Activated CD4-positive, alpha-beta T cell treated with anti-CD3 and anti-CD28 coated beads for 48 hours (primary cell): ENCODE data around the gene DENND1A.
"Not testable (repeated sequence)": the region's sequence is repeated elsewhere in the genome, so short reads cannot be mapped to it uniquely, and the experiment has no call there.

ENCODE experiments used
- DNase-seq: peaks from one replicate; pipeline ENCODE4 v3.0.0-alpha.2; 2020

DENND1A gene

DNA sequence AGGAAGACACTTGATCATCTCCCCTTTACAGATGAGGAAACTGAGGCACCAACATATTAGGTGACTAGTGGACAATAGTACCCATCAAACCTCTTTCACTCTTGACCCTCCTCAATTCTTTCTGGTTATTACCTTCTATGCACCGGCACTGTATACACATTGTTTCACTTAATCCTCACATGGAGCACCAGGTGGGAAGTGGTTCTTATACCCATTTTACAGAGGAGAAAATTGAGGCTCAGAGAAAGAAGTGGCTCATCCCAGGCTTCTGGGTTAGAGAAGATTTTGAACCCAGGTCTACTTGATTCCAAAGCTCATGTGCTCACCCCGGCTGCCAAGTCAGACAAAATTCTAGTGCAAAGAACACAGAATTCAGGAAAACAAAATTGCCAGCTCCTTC is 17.4 kb upstream of the DENND1A start:
- DNase-seq: no peak

- DNase-seq: no peak
Measured at GRCh38 chr9:123946101-123946821, 16.3 kb upstream of the DENND1A start.

DNA sequence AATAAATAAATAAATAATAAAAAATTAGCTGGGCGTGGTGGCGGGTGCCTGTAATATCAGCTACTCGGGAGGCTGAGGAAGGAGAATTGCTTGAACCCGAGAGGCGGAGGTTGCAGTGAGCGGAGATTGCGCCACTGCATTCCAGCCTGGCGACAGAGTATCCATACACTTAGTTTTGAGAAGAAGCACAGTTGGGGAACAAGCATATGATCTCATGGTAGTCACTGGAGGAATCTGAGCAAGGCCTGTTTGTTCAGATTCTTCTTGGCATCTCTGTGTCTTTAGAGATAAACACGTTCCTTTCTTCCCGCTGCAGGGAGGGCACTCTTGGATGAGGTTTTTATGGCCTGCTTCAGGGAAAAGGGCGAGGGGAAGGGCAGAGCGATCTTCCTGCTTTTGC is 15.6 kb upstream of the DENND1A start:
- DNase-seq: no peak

DNA sequence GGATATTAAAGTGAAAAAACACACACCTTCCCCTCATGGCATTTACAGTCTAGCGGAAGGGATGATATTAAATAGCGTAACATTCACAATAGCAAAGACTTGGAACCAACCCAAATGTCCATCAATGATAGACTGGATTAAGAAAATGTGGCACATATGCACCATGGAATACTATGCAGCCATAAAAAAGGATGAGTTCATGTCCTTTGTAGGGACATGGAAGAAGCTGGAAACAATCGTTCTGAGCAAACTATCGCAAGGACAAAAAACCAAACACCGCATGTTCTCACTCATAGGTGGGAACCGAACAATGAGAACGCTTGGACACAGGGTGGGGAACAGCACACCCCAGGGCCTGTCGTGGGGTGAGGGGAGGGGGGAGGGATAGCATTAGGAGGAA is 14.5 kb upstream of the DENND1A start:
- DNase-seq: not testable (repeated sequence)

DNA sequence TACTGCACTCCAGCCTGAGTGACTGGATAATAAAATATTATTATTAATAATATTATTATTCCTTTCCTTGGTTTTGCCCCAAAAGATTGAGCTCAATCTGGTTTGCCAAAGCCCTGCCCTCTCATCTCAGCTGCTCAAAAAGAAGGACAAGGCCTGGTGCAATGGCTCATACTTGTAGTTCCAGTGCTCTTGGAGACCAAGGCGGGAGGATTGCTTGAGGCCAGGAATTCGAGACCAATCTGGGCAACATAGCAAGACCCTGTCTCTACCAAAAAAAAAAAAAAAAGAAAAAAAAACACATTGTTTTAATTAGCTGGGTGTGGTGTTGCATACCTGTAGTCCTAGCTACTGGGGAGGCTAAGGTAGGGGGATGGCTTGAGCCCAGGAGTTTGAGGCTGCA is 13.7 kb upstream of the DENND1A start:
- no peak for DNase-seq

- DNase-seq: no peak
Measured at GRCh38 chr9:123942542-123942941, 12.6 kb upstream of the DENND1A start.

DNA sequence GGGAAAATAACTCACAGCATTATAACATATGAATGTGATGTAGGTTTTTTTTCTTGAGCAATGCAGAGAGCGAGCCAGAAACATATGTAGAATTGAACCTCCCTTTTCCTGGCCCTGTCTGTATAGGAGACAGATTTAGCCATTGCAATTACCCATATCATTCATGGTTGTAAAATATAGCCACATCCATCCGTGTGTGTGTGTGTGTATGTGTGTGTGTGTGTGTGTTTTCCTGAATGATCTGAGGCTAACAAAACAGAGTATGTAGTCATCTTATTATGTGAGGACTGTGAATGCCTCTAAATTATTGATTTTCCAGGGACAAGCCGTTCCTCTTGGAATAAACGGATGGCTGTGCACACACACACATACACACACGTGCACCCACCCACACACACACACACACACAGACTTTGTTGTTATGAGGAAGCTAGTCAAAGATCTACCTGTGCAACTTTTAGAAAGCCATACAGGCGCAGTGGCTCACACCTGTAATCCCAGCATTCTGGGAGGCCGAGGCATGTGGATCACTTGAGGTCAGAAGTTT is 11.7 kb upstream of the DENND1A start:
- DNase-seq: no peak

DNA sequence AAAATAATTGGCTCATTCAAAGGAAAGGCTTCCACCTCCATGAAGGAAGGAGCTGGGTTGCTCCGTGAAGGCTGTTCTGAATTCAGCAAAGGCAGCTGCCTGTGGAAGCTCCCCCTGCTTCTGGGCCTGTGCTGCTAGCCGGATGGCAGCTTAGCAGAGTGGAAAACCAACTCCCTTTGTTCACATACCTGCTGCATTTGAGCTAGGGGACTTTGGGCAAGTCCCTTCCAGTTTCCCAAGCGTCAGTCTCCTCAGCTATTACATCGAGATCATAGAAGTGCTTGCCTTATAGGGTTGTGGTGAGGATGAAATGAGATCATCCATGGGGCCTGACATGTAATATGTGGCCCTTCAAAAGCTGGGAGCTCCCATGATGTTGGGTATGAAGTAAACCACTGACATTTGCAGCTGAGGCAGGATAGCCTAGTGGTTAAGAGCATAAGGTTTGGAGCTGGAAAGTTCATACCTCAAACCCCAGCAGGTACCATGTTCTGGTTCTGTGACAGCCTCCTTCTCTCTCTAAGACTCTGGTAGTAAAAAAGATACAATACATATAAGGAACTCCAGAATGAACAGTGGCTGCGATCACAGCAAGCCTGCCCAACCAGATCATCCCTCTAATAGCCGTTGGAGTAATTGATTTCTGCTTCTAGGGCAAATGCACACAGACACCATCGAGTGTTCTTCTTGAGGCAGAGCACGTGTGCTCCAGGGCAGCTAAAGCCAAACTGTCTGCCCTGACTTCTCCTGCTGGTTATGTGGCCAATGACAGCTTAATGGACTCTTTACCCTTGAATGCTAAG is 11.0 kb upstream of the DENND1A start:
- no peak for DNase-seq

GRCh38 chr9:123938401-123938800 is 8.5 kb upstream of the DENND1A start:
- DNase-seq: no peak

DNA sequence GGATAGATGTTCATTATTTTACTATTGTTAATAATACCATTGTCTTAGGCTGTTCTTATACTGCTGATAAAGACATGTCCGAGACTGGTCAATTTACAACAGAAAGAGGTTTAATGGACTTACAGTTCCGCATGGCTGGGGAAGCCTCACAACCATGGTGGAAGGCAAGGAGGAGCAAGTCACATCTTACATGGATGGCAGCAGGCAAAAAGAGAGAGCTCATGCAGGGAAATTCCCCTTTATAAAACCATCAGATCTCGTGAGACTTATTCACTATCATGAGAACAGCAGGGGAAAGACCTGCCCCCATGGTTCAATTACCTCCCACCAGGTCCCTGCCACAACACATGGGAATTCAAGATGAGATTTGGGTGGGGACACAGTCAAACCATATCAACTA is 6.6 kb upstream of the DENND1A start:
- DNase-seq: not testable (repeated sequence)

GRCh38 chr9:123933440-123934212 is 3.7 kb upstream of the DENND1A start:
- DNase-seq: no peak

DNA sequence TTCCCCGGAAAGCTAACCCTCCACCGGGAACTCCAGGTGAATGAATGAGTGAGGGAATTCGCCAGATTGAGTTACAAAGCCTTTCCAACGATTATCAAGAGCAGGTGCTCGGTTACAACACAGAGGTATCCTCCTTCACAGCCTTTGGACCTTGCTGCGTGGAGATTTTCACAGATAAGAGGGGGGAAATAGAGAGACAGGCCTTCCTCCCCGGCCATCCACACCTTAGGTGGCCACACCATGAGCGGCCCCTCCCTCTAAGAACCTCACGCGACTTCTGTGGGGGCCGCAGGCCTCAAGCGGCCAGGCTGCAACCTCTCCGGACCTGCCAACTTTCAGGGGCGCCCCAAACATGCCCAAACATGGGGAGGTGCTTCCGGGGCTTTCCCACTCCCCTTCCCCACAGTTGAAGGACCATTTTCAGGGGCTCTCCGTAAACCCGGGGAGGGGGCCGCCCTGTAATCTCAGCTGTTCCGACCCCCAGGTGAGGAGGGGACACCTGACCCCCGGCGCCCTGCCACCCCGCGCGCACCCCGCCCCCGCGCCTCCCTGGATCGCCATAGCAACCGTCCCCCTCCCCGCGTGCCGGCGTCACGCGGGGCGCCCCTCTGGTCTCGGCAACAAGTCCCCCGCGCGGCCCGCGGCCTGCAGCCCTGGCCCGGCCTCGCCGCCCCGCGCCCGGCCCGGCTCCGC is 603 bp downstream of the DENND1A start:
- peak; percentile 28 for DNase-seq

DNA sequence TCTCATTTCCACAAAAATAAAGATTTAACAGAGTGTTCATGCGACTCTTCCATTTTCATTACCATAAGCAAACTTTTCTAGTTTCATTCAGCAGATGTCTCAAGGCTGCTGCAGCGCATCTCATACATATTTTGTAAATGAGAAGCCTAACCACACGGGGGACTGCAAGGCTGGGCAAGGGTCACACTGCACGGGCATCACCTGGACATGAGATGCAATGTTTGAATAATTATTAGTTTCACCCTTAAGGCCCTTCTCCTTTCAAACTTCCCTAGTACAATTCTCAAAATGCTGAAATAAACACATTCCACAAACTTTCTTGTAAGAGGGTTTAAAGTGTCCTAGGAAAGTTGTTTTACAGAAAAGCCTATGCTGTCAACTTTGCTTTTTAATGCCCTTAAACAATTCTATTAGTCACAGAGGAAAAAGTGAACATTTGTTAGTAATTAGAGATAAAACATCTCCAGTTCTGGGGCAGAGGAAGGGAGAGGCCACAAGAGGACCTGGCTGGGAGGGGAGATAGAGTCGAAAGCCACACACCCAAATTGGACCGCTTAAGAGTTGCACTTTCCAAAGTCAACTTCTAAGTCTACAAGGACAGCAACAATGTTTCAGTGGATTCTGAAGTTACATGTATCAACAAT is 1.3 kb downstream of the DENND1A start:
- peak; percentile 30 for DNase-seq

GRCh38 chr9:123927625-123928532 is 2.0 kb downstream of the DENND1A start:
- no peak for DNase-seq

GRCh38 chr9:123926941-123927340 is 3.0 kb downstream of the DENND1A start:
- no peak for DNase-seq

DNA sequence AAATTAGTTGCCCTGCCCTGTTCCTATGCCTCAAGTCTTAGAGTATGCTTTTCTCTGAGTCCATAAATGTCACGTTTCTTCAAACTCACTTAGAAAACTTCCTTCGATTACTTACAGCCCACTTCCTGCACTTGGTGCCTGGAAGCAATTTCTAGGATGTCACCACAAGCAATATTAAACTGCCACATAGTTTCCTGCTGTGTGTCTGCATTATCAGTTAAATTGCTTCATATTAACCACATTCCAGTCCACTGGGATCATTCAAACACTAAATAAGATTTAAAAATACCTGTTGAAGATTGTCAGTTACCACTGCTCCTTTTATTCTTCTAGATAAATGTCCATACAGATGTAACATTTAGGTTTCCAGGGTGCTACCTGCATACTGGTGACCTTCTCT is 4.1 kb downstream of the DENND1A start:
- DNase-seq: no peak

GRCh38 chr9:123925161-123925560 is 4.8 kb downstream of the DENND1A start:
- no peak for DNase-seq

DNA sequence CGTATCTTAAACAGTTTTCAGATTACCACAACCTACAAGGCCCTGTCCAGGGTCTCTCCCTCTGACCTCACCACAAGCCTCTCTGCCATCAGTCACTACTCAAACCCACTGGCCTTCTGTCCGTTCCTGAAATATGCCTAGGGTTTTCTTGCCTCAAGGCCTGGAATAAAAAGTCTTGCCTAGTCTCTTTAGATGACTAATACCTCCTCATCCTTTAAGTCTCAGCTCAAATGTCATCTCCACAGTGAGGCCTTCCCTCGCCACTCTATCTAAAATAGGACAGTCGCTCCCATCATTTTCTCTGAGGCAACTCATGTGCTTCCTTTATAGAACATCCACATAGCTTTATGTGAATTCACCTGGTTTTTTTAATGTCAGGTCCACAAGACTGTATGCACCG is 5.2 kb downstream of the DENND1A start:
- DNase-seq: no peak

- DNase-seq: no peak
Measured at GRCh38 chr9:123923884-123924283, 6.0 kb downstream of the DENND1A start.

GRCh38 chr9:123923377-123923776 is 6.5 kb downstream of the DENND1A start:
- no peak for DNase-seq

GRCh38 chr9:123922911-123923310 is 7.0 kb downstream of the DENND1A start:
- DNase-seq: no peak
